Right lobe of liver (tissue), 6 donors: ENCODE results near the gene EPHB1. TPM values are rescaled to one million over a fixed set of nuclear protein-coding genes. Genes with fewer than 3 reads are reported as not detected.

Source experiments
- ATAC-seq, 4 donors: fragments of 200-7000 bp; cut with Tn5 transposase; one replicate each; pipeline ENCODE4 v1.9.1; 2020; ENCODE audit warnings: mild to moderate bottlenecking in 4 of 4, moderate library complexity in 4 of 4
- DNase-seq, 3 donors: peaks; one replicate each; pipeline ENCODE4 v3.0.0-alpha.2; 2020
- H3K27ac ChIP-seq, 3 donors: fragments of 200-600 bp; one replicate each; pipeline ENCODE4 v1.8.0; 2022
- H3K27me3 ChIP-seq, 2 donors: fragments of 200-600 bp; one replicate each; pipeline ENCODE4 v1.8.0; 2022
- H3K36me3 ChIP-seq, 4 donors: fragments of 200-600 bp; sonication (generic) in 1 of 4; one replicate each; pipeline versions ENCODE4 v1.5.1 to v1.8.0; 2017 to 2022; ENCODE audit warnings: control low read depth in 1 of 4
- H3K4me1 ChIP-seq, 4 donors: fragments of 200-600 bp; sonication (generic) in 1 of 4; one replicate each; pipeline versions ENCODE4 v1.5.1 to v1.8.0; 2017 to 2022; ENCODE audit warnings: control low read depth in 1 of 4
- H3K4me3 ChIP-seq, 3 donors: fragments of 200-600 bp; one replicate each; pipeline ENCODE4 v1.8.0; 2022
- H3K9me3 ChIP-seq, 4 donors: fragments of 200-600 bp; sonication (generic) in 1 of 4; one replicate each; pipeline versions ENCODE4 v1.5.1 to v1.8.0; 2017 to 2022; ENCODE audit warnings: control low read depth in 1 of 4
- POLR2A ChIP-seq: fragments of 450-650 bp; IDR thresholded peaks from one replicate; pipeline ENCODE4 v1.6.1; 2017; ENCODE audit warnings: antibody characterized with exemption, mild to moderate bottlenecking
- WGBS: methylation state at CpG from one replicate; pipeline ENCODE4 v1.1.6; 2018; ENCODE audit warnings: low coverage, low lambda C conversion rate; ENCODE audit not compliant: insufficient coverage; ENCODE audit errors: missing lambda C conversion rate; 5-methylcytosine and 5-hydroxymethylcytosine counted together
- intact Hi-C, 2 donors: fragments of 100-400 bp; cut with DNase I; formaldehyde crosslinking; loops; one replicate each; pipeline versions ENCODE4 v1.11.2 to v1.14.1; 2022
- total RNA-seq, 6 experiments: library from RNA; depleted of rRNA in 2 of 6; stranded (reverse); fragments of >200 nt in 2 of 6; fragmentation: NEBNext Ultra II Directional in 3 of 6; extraction: Animal tissue kit (Norgen Biotek cat#: 25700) in 3 of 6; gene quantifications; one replicate each; pipeline versions ENCODE4 v1.1.0 to v1.2.4, GENCODE V29; 2016 to 2023
- TF ChIP-seq, protein P1 (sequence below), 4 donors: fragments of 200-600 bp in 3 of 4; fragments of 450-650 bp in 1 of 4; IDR thresholded peaks; one replicate each; pipeline versions ENCODE4 v1.5.1 to v1.8.0; 2016 to 2022; ENCODE audit warnings: antibody characterized with exemption in 4 of 4, mild to moderate bottlenecking in 2 of 4
- donor health status: DM: no; HTN: yes; CAD: no.
- donor health status: DM: no; HTN: no; CAD: no.
- donor health status: DM: no; HTN: no; CAD: no.
- donor health status: DM: no; HTN: yes; CAD: no.
- donor health status: DM: no; HTN: yes; CAD: no.

The EPHB1 gene
- total RNA-seq, 6 experiments from 2014 or later: 0.63 to 10.9 (median 1.8) TPM

DNA sequence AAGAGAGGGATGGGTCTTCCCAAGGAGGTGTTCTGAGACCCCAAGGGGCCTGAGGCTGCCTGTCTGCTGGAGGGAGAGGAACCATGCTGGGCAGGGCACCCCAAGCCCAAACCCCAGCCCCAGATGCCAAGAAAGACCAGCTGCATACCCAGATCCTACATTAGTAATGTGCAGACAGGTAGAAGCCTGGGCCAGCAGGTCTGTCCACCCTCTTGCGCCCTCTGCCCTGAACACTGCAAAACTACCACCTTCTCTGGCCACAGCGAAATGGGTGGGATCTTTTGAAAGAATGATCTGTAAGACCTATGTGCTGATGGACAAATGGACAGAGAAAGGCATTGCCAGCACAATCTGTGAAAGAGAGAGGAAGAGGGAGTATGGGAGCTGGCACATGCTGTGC, 283.2 kb downstream of the EPHB1 start:
- WGBS: 100% methylated on average over 1 of the region's 2 CpGs
- intact Hi-C loops: no loop called here
- Histone ChIP-seq H3K4me1 (no peaks in the 10 kb centered on the region), H3K27me3 (no peaks in the 10 kb centered on the region), H3K36me3 (no peaks in the 10 kb centered on the region), H3K9me3 (no peaks in the 10 kb centered on the region), H3K27ac (no peak overlapping the region), H3K4me3 (no peak overlapping the region)
- ATAC-seq: no peak
- no peak for DNase-seq
- no peak for TF ChIP-seq POLR2A
- TF ChIP-seq, protein P1, sequence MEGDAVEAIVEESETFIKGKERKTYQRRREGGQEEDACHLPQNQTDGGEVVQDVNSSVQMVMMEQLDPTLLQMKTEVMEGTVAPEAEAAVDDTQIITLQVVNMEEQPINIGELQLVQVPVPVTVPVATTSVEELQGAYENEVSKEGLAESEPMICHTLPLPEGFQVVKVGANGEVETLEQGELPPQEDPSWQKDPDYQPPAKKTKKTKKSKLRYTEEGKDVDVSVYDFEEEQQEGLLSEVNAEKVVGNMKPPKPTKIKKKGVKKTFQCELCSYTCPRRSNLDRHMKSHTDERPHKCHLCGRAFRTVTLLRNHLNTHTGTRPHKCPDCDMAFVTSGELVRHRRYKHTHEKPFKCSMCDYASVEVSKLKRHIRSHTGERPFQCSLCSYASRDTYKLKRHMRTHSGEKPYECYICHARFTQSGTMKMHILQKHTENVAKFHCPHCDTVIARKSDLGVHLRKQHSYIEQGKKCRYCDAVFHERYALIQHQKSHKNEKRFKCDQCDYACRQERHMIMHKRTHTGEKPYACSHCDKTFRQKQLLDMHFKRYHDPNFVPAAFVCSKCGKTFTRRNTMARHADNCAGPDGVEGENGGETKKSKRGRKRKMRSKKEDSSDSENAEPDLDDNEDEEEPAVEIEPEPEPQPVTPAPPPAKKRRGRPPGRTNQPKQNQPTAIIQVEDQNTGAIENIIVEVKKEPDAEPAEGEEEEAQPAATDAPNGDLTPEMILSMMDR (IDR thresholded peaks at IDR 0.05): no peak

DNA sequence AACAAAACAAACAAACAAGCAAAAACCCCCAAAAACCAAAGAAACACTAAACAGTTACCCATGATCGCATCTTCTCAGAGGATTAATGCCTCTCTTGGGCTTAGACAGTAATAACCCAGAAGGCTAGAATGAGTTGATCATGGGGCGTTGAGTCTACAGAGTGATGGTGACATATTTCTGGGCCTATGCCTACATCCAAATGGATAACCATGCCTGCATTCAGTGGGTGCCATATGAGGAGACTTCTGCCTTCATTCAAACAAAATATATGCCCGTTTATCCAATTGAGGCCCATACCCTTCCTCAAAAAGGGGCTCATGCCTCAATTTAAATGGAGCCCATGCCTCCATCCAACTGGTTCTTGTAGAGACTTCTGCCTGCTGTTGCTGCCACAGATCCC, 284.0 kb downstream of the EPHB1 start:
- H3K4me3 ChIP-seq: no peak overlapping the region
- no peak for ATAC-seq
- TF ChIP-seq, protein P1 (IDR thresholded peaks at IDR 0.05): no peak
- TF ChIP-seq POLR2A: no peak
- 63% methylated on average over 3 of the region's 3 CpGs for WGBS
- H3K4me1 ChIP-seq: no peaks in the 10 kb centered on the region
- H3K27ac ChIP-seq: no peak overlapping the region
- intact Hi-C loops: no loop called here
- H3K9me3 ChIP-seq: no peaks in the 10 kb centered on the region
- DNase-seq: no peak
- H3K36me3 ChIP-seq: no peaks in the 10 kb centered on the region
- H3K27me3 ChIP-seq: no peaks in the 10 kb centered on the region

DNA sequence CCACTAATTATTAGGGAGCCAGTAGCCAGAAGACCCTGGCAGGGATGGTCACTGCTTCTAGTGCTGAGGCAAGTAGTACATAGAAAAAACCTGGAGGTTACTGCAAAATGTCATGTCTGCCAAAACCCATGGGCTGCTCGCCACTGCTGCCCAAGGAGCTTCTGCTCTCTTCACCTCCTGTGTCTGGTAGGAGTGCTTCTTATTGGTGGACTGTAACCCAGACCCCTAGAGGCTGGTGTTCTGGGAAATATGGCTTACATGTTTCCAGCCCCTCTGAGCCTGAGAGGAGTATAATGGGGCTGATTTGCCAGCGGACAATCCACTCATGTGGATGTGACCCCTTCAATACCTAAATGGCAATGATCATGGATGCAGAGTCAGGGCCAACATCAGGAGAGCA, 286.4 kb downstream of the EPHB1 start:
- Histone ChIP-seq H3K9me3 (no peaks in the 10 kb centered on the region), H3K27me3 (no peaks in the 10 kb centered on the region), H3K4me1 (no peaks in the 10 kb centered on the region), H3K4me3 (no peak overlapping the region), H3K27ac (no peak overlapping the region), H3K36me3 (no peaks in the 10 kb centered on the region)
- 100% methylated on average over 2 of the region's 2 CpGs for WGBS
- ATAC-seq (no peak), DNase-seq (no peak)
- no peak for TF ChIP-seq POLR2A
- TF ChIP-seq, protein P1 (IDR thresholded peaks at IDR 0.05): no peak
- intact Hi-C loops: no loop called here

DNA sequence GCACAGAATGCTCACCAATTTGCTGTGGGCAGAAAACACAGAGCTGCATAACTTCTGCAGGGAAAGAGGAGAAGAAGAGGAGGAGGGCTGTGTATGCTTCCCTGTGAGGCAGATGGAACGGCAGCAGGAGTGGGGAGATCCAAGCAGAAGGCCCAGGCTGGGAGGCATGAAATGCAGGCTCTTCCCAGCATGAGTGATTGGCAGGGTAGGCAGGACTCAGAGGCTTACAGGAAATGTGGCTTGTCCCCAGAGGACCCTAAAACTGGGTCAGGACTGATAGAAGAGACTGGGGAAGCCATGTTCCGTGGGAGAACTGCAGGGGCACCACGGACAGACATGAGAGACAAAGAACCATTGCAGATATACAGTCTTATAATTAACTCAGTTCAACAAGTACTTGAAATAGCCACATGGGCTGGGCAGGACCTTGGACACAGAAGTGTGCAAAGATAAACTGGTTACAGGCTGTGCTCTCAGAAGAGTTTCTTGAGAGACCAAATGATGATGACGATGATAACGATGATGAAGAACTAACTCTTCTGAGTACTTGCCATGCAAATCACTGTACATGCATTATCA, 286.9 kb downstream of the EPHB1 start:
- Histone ChIP-seq H3K4me1 (no peaks in the 10 kb centered on the region), H3K27ac (no peak overlapping the region), H3K27me3 (no peaks in the 10 kb centered on the region), H3K36me3 (no peaks in the 10 kb centered on the region), H3K9me3 (no peaks in the 10 kb centered on the region), H3K4me3 (no peak overlapping the region)
- DNase-seq (no peak), ATAC-seq (no peak)
- TF ChIP-seq, protein P1 (IDR thresholded peaks at IDR 0.05): no peak
- TF ChIP-seq POLR2A: no peak
- WGBS: 70% methylated on average over 5 of the region's 5 CpGs
- intact Hi-C loops: no loop called here

DNA sequence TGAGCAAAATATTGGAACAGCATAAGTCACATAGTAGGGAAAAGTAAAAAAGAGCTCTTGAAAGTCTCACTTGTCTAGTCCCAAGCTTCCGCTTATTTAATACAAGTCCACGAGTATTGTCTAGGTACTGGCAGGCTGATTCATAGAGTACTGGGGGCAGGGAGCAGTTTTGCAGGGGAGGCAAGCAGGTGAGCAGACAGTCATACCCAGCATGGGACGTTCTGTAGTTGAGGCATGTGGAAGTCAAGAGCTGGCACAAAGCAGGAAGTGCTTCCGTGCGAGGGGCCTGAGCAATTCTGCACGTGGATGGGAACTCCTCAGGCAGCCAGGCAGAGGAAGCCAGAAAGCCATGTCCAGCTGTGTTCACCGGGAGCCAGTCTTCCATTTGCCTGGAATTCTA, 287.6 kb downstream of the EPHB1 start:
- Histone ChIP-seq H3K9me3 (no peaks in the 10 kb centered on the region), H3K4me1 (no peaks in the 10 kb centered on the region), H3K27me3 (no peaks in the 10 kb centered on the region), H3K27ac (no peak overlapping the region), H3K36me3 (no peaks in the 10 kb centered on the region), H3K4me3 (no peak overlapping the region)
- intact Hi-C loops: no loop called here
- no peak for DNase-seq
- no peak for ATAC-seq
- WGBS: 63% methylated on average over 3 of the region's 7 CpGs
- TF ChIP-seq POLR2A: no peak
- TF ChIP-seq, protein P1 (IDR thresholded peaks at IDR 0.05): no peak
